H54 (cell line): Measurements from ENCODE around the gene TAF5L.

Experiments
- DNase-seq: peaks from one replicate; pipeline ENCODE4 v3.0.0; 2011; ENCODE audit warnings: low spot score, mixed read lengths; ENCODE audit not compliant: insufficient read length
- FAIRE-seq: peaks from 3 replicates; lab custom pipeline; 2011; peaks lifted over from hg19 to GRCh38; lab: Jason Lieb, UNC
- POLR2A ChIP-seq: IDR thresholded peaks from 2 replicates; pipeline ENCODE4 v1.6.1; 2011; ENCODE audit warnings: low read depth, mild to moderate bottlenecking, low read length

TAF5L gene

DNA sequence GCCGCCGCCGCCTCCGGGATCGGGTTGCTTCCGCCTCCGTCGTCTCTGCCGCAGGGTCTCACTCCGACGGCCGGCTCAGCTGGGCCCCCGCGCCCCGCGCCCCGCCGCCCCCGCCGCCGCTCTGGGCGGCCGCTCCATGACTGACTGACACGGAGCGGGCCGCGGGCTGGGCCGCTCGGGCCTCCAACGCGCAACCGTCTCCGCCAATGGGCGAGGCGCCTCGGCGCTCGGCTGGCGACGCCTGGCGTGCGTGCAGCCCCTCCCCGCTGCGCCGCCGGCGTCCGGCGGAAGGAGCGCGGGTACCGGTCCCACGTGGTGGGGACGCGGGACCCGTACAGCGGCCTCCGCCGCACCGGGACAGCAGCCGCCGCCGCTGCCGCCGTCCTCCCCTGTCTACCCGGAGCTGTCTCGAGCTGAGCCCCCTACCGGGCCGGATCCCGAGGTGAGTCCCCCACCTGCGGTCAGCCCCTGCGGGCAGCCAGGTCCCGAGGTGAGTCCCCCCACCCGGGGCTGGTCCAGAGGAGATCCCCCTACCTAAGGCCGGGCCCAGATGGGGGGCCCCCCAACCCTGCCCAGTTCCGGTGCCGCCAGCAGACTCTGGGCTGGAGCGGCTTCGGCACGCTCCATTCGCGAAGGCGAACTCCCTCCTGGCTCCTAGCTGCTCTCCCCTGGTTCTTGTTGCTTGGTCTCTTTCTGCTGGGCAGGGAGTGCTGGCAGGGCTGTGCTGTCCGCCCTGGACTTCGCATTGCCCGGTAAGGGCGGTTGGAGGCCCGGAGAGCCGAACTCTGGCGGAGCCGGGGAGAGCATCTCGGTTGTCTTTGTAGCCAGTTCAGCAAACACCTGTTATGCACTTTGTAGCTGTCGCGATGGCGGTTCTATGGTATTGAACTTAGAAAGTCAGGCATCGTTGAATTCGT, at the start of gene TAF5L, which contains the start of gene URB2:
TSS of gene TAF5L (minus strand) at position 208 of the 917 bp plus-strand sequence. CDS start 11,640 bp downstream, outside the sequence.
TSS of gene URB2 (plus strand) at position 333 of the 917 bp plus-strand sequence. CDS start 1,387 bp downstream, outside the sequence.
- DNase-seq (peak; percentile 92), FAIRE-seq (no peak)
- TF ChIP-seq POLR2A: peak; percentile 89

DNA sequence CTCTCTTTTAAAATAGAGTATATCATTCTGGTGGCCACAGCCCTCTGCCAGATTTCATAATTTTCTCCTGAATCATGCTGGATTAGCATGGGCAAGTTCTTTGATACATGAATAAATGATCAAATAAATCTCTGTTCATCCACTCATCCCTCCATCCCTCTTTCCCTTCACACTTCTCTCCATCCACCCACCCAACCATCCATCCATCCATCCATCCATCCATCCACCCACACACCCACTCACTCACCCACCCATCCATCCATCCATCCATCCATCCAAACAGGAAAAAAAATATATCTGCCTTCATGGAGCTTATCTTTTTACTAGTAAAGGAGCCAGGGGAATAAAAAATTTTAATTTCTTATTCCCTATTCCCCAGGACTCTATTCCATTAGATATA, 49.5 kb upstream of the TAF5L start:
- no peak for TF ChIP-seq POLR2A
- FAIRE-seq (no peak), DNase-seq (no peak)

DNA sequence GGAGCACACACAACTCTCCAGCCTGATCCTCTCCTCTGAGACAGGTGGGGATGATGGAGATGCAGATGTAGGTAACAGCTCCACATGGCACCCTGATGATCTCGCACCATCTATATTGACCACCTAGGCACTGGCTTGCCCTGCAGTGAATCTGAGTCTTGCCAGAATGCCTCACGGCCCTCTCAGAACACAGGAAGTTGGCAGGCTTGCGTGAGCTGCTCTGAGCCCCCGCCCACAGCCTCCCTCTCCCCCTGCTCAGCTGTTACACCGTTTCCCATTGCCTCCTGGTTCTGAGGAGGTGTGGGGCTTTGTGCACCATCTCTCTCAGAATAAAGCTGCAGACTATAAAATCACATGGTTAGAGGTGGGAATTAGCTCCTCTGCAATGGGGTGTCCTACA, 48.1 kb upstream of the TAF5L start:
- no peak for TF ChIP-seq POLR2A
- FAIRE-seq: no peak

DNA sequence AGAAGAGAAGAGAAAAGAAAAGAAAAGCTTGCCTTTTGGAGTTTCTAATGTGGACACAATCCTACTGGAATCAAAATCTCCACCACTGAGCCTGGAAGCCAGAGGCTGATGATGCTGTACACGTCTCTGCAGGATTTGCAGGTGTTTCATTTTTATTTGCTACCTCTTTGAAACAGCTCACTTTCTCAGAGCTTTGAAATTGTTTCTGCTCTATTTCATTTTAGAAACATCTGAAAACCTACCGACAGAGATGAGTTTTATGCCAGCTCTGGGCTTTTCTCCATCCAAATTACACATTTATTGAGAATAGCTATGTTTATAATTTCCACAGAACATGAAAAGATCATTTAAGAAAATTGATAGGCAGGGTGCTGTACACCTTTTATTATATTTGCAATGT, 46.3 kb upstream of the TAF5L start:
- DNase-seq (no peak), FAIRE-seq (no peak)
- TF ChIP-seq POLR2A: no peak

More for the DNA sequence above, 48.1 kb upstream of the TAF5L start:
- no peak for DNase-seq

DNA sequence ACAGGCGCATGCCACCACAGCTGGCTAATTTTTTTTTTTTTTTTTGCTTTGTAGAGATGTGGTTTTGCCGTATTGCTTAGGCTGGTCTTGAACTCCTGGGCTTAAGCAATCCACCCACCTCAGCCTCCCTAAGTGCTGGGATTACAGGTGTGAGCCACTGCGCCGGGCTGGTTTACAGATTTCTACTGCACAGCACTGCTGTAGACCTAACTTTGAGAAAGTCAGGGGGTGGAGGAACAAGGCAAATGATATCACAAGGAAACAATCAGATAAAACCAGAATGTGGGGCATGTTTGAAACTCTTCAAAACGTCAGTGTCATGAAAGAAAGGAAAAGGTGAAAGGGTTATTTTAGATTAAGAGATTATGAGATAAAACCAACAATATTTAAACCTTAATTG, 45.4 kb upstream of the TAF5L start:
- FAIRE-seq (no peak), DNase-seq (no peak)
- no peak for TF ChIP-seq POLR2A

DNA sequence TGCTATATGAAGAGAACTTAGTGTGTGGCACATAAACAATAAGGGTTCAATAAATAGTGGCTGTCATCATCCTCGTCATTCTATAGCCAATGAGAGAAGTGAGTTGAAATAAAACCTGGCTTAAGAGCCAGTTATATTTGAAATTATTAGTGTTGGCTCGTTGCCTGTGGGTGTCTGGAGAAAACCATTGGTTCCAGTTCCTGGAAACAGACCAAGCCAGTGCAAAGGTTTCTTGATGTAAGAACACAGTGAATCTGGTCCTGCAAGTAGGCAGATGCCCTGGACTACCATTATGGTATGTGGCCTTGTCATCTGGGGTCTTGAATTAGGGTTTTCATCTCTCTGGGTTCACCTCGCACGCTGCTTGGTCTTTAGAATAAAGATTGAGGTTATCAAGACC, 43.4 kb upstream of the TAF5L start:
- no peak for FAIRE-seq
- TF ChIP-seq POLR2A: no peak
- no peak for DNase-seq

DNA sequence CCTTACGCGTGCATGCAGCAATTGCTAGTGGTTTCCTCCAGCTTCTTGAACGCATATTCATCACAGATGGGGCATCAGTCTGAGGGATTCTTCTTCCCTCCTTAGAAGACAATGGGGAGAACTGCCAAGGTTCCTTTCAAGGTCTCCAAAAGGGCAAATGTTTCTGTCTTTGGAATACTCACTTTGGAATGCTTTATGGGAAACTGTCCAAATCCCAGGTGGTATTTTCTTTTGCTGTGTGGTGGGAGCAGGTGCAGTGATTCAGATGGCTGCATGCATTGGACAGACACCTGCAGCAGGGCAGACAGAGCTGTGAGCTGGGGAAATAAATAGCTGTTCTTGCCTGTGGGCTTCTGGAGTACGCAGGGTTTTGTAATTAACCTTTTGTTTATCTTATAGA, 40.7 kb upstream of the TAF5L start:
- TF ChIP-seq POLR2A: no peak
- no peak for FAIRE-seq
- no peak for DNase-seq

DNA sequence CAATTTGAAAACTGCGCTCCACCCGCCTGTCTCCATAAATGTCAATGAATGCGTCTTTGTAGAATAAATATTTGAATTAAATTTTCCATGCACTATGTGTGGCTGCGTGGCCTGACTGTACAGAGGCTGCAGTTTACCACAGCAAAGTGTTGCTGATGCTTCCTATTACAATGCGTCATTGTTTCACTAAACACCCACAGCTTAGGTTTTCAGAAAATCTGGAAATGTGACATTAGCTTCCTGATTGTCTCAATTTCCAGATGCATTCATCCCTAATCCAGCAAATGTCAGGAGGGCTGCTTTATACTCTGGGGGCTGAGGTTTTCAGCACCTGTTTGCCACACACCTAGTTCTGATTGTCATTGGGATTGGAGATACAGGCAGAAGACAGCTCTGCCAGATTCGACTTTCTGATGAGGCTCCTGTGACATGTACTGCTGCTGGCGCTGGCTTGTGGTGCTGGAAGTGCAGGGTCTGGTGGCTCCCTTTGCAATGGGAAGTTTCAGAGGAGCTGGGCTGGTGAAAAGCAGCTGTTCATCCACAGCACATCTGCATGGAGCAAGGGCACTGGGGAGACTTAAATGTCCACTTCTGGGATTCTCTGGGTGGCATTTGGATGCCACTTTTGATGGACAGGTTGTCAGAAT, 40.1 kb upstream of the TAF5L start:
- no peak for DNase-seq
- no peak for FAIRE-seq
- no peak for TF ChIP-seq POLR2A

DNA sequence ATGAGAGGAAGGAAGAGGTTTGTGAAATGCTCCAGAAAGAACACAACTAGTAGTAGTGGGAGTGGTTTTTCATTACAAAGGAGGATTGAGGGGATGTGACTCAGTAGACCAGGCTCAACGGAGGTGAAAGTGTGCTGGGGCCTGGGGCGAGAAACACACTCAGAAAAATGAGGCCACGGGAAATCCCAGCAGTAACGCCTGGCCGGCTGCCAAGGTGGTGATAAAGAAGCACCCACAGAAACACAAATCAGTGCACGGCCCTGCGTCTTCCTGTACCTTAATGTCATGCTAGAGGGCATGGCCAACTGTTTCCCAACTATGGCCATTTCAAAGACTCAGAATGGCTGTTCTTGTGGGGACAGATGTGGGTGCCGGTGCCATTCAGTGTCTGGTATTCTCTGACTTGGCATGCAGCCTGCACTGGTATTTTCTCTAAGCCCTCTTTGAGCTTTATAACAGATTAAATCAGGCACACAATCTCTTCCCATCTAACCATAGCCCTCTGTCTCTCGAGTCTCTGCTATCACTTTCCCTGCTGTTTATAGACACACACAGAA, 38.3 kb upstream of the TAF5L start:
- no peak for DNase-seq
- no peak for TF ChIP-seq POLR2A
- no peak for FAIRE-seq

DNA sequence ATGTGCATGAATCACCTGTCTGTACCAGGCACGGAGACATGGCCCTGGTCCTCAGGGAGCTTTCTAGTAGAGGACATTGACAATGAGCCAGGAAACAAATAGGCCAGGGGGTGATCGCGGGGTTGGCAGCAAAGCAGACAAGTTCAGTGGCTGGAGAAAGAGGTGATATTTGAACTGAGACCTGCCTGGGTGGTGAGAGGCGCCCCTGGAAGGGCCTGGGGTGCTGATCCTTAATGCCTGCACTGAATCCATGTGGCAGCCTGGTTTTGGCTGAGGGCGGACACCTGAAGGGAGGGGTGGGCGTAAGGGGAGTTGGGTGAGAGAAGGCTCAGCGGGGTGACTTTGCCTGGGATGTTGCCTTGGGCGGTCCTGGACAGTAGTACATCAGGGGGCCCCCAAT, 36.0 kb upstream of the TAF5L start:
- FAIRE-seq (no peak), DNase-seq (no peak)
- TF ChIP-seq POLR2A: no peak

DNA sequence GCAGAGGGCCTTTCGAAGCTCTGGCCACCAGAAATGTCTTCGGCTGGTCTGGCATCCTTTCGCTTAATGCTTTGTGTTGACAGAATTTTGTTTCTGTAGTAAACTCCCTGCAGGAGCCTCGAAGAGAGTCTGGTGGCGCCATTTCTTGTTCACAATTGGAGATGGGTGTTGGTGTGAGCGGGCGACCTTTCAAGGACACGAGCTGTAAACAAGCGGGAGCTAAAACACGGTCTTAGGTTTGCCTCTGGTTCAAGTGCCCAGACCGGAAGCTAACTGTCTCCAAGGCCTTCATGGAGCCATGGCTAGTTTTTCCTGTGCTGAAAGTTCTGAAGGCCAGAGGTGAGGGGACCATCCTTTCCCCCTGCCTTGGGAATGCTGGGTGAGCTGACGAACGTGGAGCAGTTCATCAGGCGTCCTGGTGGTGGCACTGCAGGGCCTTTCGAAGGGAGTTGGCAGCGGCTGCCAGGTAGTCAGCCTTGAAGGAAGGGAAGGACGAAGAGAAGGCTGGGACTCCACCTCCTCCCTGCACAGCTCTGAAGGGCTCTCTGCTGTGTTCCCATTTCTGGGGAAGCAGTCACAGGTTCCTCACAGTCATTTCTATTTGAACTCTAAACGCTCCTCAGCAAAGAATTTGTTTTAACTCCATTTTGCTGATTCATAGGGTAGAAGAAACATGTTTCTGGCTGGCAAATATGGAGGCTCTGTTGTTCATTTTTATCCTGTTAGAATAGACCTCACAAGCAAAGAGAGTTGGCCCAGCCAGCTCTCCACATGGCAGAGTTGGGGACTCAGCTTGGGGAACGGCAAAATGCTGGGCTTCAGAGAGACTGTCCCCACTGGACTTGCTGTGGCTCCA, 35.3 kb upstream of the TAF5L start:
- no peak for FAIRE-seq
- no peak for TF ChIP-seq POLR2A
- peak; percentile 77 for DNase-seq

DNA sequence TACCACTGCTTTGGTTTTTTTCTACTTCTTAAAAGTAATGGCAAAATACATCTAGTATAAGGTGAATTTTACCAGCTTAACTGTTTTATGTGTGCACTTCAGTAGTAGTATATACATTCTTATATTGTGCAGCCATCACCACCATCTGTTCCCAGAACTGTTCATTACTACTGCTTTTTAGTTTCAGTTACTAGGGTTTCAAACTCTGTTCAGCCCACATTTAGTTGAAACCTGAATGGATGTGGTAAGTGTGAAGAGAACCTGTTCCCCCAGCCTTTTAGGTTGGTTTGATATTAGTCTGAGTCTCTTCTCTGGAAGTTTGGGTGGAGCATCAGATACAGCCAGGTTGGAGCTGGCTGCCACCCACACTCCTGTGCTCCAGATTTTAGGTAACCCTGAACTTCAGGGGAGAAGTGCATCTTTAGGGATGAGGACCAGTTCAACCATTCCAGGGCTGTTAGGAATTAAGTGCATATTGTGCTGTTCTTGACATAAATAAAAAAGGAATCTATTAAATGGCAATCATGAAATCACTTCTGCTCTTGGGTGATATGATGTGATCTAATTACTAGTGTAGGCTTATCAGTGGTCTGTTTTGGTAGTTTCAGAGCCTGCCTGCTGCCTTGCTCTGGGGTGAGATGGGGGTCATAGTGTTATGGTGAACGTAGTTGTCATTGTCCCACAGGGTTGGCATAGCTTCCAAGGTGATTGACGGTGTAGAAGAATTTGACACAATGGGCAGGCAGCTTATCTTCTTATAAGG, 32.3 kb upstream of the TAF5L start:
- no peak for DNase-seq
- no peak for FAIRE-seq
- no peak for TF ChIP-seq POLR2A

DNA sequence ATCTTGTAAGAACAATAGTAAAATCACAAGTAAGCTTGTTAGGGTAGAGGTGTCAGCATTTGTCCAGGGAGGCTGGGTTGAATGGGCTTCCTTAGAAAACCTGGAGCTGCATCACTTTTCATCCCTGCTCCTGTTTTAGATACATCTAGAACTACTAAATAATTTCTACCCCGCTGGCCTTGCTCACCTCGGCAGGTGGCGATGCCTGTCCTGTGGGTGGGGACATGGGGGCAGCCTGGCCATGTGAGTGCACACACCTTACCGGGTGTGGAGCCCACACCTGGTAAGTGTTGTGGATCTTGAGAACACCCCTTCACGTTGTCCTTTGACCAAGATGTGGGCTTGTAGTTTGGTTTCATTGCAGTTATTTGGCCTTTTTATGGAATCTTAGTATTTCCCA, 29.9 kb upstream of the TAF5L start:
- TF ChIP-seq POLR2A: no peak
- DNase-seq: no peak
- no peak for FAIRE-seq
